ENCODE measurements around the gene REELD1.

The REELD1 gene

GRCh38 chr4:146229406-146229805 is 15.1 kb downstream of the REELD1 start:
- Histone ChIP-seq H3K9me3 (ENCODE audit: low read length) (no peaks in the 10 kb centered on the region), H2AFZ (ENCODE audit: low read length) (no peak overlapping the region), H3K4me3 (ENCODE audit: low read depth, low read length, poor library complexity, severe bottlenecking) (no peak overlapping the region), H3K9me2 (ENCODE audit: low read depth, low read length) (no peaks in the 10 kb centered on the region), H3K4me1 (ENCODE audit: insufficient read depth, low read length, severe bottlenecking) (no peaks in the 10 kb centered on the region), H3K9ac (ENCODE audit: low read length) (no peak overlapping the region), H3K36me3 (ENCODE audit: insufficient read depth, low read length) (no peaks in the 10 kb centered on the region), H3F3A (ENCODE audit: insufficient read depth, low read length) (no peaks in the 10 kb centered on the region), H4K20me1 (ENCODE audit: insufficient read depth, low read length) (no peaks in the 10 kb centered on the region), H3K27ac (ENCODE audit: low read depth, low read length, poor library complexity, severe bottlenecking) (no peak overlapping the region), H3K79me2 (ENCODE audit: insufficient read depth, low read length) (no peaks in the 10 kb centered on the region), H3K4me2 (ENCODE audit: low read length) (no peak overlapping the region), H3K27me3 (ENCODE audit: insufficient read depth, low read length) (no peaks in the 10 kb centered on the region)
- no peak for TF ChIP-seq EZH2 (IDR thresholded peaks at IDR 0.05; ENCODE audit: borderline replicate concordance, low read length)
- TF ChIP-seq, protein P1, sequence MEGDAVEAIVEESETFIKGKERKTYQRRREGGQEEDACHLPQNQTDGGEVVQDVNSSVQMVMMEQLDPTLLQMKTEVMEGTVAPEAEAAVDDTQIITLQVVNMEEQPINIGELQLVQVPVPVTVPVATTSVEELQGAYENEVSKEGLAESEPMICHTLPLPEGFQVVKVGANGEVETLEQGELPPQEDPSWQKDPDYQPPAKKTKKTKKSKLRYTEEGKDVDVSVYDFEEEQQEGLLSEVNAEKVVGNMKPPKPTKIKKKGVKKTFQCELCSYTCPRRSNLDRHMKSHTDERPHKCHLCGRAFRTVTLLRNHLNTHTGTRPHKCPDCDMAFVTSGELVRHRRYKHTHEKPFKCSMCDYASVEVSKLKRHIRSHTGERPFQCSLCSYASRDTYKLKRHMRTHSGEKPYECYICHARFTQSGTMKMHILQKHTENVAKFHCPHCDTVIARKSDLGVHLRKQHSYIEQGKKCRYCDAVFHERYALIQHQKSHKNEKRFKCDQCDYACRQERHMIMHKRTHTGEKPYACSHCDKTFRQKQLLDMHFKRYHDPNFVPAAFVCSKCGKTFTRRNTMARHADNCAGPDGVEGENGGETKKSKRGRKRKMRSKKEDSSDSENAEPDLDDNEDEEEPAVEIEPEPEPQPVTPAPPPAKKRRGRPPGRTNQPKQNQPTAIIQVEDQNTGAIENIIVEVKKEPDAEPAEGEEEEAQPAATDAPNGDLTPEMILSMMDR (IDR thresholded peaks at IDR 0.05; ENCODE audit: low read length), result no peak

DNA sequence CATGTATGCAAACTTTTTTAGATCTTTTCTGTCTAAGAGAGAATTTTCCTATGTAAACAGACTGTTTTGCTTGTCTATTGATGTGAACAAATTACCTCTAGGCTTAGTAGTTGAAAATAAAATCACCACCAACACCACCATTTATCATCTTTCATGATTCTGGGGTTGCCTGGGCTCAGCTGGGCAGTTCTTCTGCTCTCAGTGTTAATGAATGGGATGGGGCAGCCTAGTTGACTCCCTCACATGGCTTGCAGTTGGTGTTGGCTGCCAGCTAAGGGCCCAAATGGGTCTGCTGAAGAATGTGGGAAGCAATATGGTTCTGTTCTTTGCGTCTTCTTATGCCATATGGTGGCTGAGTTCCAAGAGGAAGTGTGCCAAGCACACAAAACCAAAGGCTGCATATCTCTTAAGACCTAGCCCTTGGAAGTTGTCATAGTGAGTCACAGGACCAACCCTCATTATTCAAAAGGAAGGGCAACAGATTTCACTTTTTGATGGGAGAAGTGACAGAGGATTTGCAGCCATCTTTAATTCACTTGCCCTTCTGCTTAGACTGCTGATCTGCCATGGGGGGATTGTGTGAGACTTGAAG is 17.9 kb downstream of the REELD1 start:
- TF ChIP-seq, protein P1 (IDR thresholded peaks at IDR 0.05; ENCODE audit: low read length), result no peak
- no peak for TF ChIP-seq EZH2 (IDR thresholded peaks at IDR 0.05; ENCODE audit: borderline replicate concordance, low read length)
- no peaks in the 10 kb centered on the region for H3K36me3 ChIP-seq (ENCODE audit: insufficient read depth, low read length)
- no peak overlapping the region for H3K4me3 ChIP-seq (ENCODE audit: low read depth, low read length, poor library complexity, severe bottlenecking)
- no peaks in the 10 kb centered on the region for H3F3A ChIP-seq (ENCODE audit: insufficient read depth, low read length)
- H3K4me2 ChIP-seq (ENCODE audit: low read length), result no peak overlapping the region
- no peaks in the 10 kb centered on the region for H4K20me1 ChIP-seq (ENCODE audit: insufficient read depth, low read length)
- no peaks in the 10 kb centered on the region for H3K9me2 ChIP-seq (ENCODE audit: low read depth, low read length)
- H3K27ac ChIP-seq (ENCODE audit: low read depth, low read length, poor library complexity, severe bottlenecking), result no peak overlapping the region
- H3K4me1 ChIP-seq (ENCODE audit: insufficient read depth, low read length, severe bottlenecking), result no peaks in the 10 kb centered on the region
- no peak overlapping the region for H2AFZ ChIP-seq (ENCODE audit: low read length)
- no peaks in the 10 kb centered on the region for H3K27me3 ChIP-seq (ENCODE audit: insufficient read depth, low read length)
- H3K79me2 ChIP-seq (ENCODE audit: insufficient read depth, low read length), result no peaks in the 10 kb centered on the region
- no peaks in the 10 kb centered on the region for H3K9me3 ChIP-seq (ENCODE audit: low read length)
- no peak overlapping the region for H3K9ac ChIP-seq (ENCODE audit: low read length)

DNA sequence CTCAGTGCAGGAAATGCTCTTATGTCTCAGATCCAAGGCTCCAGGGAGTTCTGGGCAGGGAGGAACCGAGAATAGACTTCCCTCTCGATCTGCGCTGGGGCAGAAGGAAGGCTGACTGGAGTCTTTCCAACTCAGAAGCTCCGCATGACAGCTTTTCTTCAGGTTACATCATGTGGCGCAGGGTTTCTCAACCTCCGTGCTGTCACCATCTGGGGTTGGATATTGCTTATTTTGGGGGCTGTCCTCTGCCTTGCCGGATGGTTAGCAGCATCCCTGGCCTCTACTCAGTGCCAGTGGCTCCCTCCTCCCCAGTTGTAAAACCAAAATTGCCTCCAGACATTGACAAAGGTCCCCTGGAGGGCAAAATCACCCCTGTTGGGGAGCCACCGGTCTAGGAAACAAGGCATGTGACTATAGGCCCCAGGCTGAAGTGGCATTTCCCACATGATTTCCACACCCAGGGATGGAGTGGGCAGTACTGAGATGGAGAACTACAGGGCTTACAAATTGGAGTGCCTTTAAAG is 21.4 kb downstream of the REELD1 start:
- no peak for TF ChIP-seq EZH2 (IDR thresholded peaks at IDR 0.05; ENCODE audit: borderline replicate concordance, low read length)
- TF ChIP-seq, protein P1 (IDR thresholded peaks at IDR 0.05; ENCODE audit: low read length), result no peak
- Histone ChIP-seq H3F3A (ENCODE audit: insufficient read depth, low read length) (no peaks in the 10 kb centered on the region), H3K9ac (ENCODE audit: low read length) (no peak overlapping the region), H3K36me3 (ENCODE audit: insufficient read depth, low read length) (no peaks in the 10 kb centered on the region), H2AFZ (ENCODE audit: low read length) (no peak overlapping the region), H3K9me3 (ENCODE audit: low read length) (no peaks in the 10 kb centered on the region), H3K27me3 (ENCODE audit: insufficient read depth, low read length) (0 out of 2 replicates have a peak, but pooled peaks cover 3% of the 10 kb centered on the region), H3K4me1 (ENCODE audit: insufficient read depth, low read length, severe bottlenecking) (no peaks in the 10 kb centered on the region), H3K4me2 (ENCODE audit: low read length) (no peak overlapping the region), H3K79me2 (ENCODE audit: insufficient read depth, low read length) (no peaks in the 10 kb centered on the region), H3K27ac (ENCODE audit: low read depth, low read length, poor library complexity, severe bottlenecking) (no peak overlapping the region), H3K9me2 (ENCODE audit: low read depth, low read length) (no peaks in the 10 kb centered on the region), H4K20me1 (ENCODE audit: insufficient read depth, low read length) (no peaks in the 10 kb centered on the region), H3K4me3 (ENCODE audit: low read depth, low read length, poor library complexity, severe bottlenecking) (no peak overlapping the region)

All from OCI-LY1 (cell line).